ENCODE measurements around the gene FGD6.

The FGD6 gene

DNA sequence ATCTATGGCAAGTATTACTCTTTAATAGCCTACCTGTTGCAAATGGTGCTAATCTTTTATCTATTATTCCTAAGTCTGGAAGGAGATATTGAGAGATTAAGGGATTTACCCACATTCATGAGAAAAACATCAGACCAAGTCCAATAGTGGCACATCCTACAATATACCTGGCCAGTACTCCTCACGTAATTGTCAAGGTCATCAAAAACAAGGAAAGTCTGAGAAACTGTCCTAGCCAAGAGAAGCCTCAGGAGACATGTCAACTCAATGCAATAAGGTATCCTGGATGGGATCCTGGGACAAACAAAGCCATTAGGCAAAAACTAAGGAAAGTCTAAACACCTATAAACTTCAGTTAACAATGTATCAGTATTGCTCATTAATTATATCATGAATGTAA, 156.3 kb downstream of the FGD6 start:
- no peak for DNase-seq (ENCODE audit: low read depth)
- TF ChIP-seq, protein P1, sequence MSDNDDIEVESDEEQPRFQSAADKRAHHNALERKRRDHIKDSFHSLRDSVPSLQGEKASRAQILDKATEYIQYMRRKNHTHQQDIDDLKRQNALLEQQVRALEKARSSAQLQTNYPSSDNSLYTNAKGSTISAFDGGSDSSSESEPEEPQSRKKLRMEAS (IDR thresholded peaks at IDR 0.05; ENCODE audit: low read depth, low read length), result no peak
- no peak for TF ChIP-seq POLR2A (IDR thresholded peaks at IDR 0.05; ENCODE audit: extremely low read depth, insufficient read length)
- no peak for TF ChIP-seq MYC (IDR thresholded peaks at IDR 0.05; ENCODE audit: low read depth, low read length)
- TF ChIP-seq, protein P2, sequence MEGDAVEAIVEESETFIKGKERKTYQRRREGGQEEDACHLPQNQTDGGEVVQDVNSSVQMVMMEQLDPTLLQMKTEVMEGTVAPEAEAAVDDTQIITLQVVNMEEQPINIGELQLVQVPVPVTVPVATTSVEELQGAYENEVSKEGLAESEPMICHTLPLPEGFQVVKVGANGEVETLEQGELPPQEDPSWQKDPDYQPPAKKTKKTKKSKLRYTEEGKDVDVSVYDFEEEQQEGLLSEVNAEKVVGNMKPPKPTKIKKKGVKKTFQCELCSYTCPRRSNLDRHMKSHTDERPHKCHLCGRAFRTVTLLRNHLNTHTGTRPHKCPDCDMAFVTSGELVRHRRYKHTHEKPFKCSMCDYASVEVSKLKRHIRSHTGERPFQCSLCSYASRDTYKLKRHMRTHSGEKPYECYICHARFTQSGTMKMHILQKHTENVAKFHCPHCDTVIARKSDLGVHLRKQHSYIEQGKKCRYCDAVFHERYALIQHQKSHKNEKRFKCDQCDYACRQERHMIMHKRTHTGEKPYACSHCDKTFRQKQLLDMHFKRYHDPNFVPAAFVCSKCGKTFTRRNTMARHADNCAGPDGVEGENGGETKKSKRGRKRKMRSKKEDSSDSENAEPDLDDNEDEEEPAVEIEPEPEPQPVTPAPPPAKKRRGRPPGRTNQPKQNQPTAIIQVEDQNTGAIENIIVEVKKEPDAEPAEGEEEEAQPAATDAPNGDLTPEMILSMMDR (IDR thresholded peaks at IDR 0.05; ENCODE audit: low read depth, low read length), result no peak
- no peak overlapping the region for H3K4me3 ChIP-seq (ENCODE audit: low read depth, low read length)

DNA sequence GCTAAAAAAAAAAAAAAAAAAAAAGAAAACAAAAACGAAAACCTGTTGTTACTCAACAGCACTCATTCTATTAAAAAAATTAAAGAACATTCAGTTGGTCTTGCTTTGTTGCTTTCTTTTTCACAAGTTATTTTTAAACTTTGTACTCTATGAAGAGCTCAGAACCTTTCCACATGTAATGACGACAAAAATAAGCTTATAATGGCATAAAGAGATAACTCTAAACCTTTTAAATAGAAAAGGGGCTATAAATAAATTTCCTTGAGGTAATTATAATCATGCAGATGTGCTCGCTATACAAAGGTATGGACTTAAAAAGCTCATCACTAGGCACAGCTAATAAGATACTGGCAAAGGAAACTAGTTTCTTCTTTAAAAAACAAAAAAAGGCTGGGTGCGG, 157.3 kb downstream of the FGD6 start:
- TF ChIP-seq POLR2A (IDR thresholded peaks at IDR 0.05; ENCODE audit: extremely low read depth, insufficient read length) (no peak), MYC (IDR thresholded peaks at IDR 0.05; ENCODE audit: low read depth, low read length) (no peak)
- TF ChIP-seq, protein P1 (IDR thresholded peaks at IDR 0.05; ENCODE audit: low read depth, low read length), result no peak
- TF ChIP-seq, protein P2 (IDR thresholded peaks at IDR 0.05; ENCODE audit: low read depth, low read length), result no peak
- no peak for DNase-seq (ENCODE audit: low read depth)
- no peak overlapping the region for H3K4me3 ChIP-seq (ENCODE audit: low read depth, low read length)

DNA sequence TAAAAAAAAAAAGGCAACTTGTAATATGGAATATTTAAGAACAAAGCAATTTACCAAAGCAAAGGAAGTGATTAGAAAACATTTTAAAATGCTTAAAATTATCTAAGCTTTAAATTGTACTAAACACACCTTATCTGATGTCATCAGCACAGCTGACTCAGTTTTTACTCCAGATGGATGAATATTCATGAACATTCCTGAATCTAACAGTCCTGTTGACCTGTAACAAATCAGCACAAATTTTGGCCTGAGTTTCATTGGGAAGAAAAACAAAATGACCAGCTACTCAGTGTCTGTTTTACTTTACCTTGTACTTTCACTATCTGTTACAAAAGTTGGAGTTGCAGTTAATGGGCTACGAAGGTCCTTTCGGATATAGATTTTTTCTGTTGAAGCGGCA, 159.8 kb downstream of the FGD6 start:
- no peak for DNase-seq (ENCODE audit: low read depth)
- no peak overlapping the region for H3K4me3 ChIP-seq (ENCODE audit: low read depth, low read length)
- TF ChIP-seq POLR2A (IDR thresholded peaks at IDR 0.05; ENCODE audit: extremely low read depth, insufficient read length), result no peak
- TF ChIP-seq, protein P2 (IDR thresholded peaks at IDR 0.05; ENCODE audit: low read depth, low read length), result no peak
- TF ChIP-seq MYC (IDR thresholded peaks at IDR 0.05; ENCODE audit: low read depth, low read length), result no peak
- TF ChIP-seq, protein P1 (IDR thresholded peaks at IDR 0.05; ENCODE audit: low read depth, low read length), result no peak

DNA sequence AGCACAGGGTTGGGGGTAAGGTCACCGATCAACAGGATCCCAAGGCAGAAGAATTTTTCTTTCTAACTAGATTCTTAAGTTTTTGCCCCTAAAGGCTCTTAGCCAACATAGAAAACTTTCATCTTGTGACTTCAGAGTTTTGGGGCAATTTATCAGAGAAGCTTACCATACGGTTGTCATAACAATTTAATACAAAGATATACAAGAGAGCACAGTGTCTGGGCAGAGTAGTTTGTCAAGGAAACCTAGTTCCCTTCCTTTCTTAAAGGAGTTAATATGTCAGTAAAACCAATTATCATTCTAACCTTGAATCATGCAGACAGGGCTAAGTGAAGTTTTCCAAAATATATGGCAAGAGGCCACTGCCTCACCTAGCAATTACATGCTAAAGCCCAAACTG, 162.2 kb downstream of the FGD6 start:
- DNase-seq (ENCODE audit: low read depth), result no peak
- no peak overlapping the region for H3K4me3 ChIP-seq (ENCODE audit: low read depth, low read length)
- TF ChIP-seq MYC (IDR thresholded peaks at IDR 0.05; ENCODE audit: low read depth, low read length), result no peak
- no peak for TF ChIP-seq POLR2A (IDR thresholded peaks at IDR 0.05; ENCODE audit: extremely low read depth, insufficient read length)
- TF ChIP-seq, protein P1 (IDR thresholded peaks at IDR 0.05; ENCODE audit: low read depth, low read length), result no peak
- TF ChIP-seq, protein P2 (IDR thresholded peaks at IDR 0.05; ENCODE audit: low read depth, low read length), result no peak

DNA sequence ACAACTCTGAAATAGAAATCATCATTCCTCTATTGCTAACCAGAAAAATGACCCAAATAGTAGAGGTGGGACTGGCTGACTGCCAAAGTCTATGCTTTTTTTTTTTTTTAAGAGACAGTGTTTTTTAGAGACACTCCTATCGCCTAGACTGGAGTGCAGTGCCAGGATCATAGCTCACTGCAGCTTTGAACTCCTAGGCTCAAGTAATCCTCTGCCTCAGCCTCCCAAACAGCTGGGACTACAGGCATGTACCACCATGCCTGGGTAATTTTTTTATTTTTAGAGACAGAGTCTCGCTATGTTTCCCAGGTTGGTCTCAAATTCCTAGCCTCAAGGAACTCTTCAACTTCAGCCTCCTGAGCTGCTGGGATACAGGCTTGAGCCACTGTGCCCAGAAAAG, 163.1 kb downstream of the FGD6 start:
- H3K4me3 ChIP-seq (ENCODE audit: low read depth, low read length), result no peak overlapping the region
- TF ChIP-seq MYC (IDR thresholded peaks at IDR 0.05; ENCODE audit: low read depth, low read length) (no peak), POLR2A (IDR thresholded peaks at IDR 0.05; ENCODE audit: extremely low read depth, insufficient read length) (no peak)
- TF ChIP-seq, protein P1 (IDR thresholded peaks at IDR 0.05; ENCODE audit: low read depth, low read length), result no peak
- TF ChIP-seq, protein P2 (IDR thresholded peaks at IDR 0.05; ENCODE audit: low read depth, low read length), result no peak
- no peak for DNase-seq (ENCODE audit: low read depth)

DNA sequence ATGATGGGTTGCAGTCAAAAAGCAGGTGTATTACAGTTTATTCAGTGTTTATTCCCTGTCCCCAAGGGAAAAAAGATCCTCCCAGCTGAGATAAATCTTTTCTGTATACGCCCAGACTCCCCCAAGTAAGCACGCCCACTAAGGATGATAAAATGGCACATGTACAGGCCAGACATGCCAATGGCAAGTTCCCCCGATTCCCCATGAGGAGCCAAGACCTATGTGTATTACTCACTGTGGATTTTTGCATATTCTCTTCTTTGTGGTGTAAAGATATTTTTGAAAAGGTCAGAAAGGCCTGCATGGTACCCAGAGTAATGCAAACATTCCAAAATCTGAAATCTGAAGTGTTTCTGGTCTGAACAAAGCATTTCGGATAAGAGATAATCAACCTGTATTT, 166.0 kb downstream of the FGD6 start:
- TF ChIP-seq, protein P2 (IDR thresholded peaks at IDR 0.05; ENCODE audit: low read depth, low read length), result no peak
- TF ChIP-seq MYC (IDR thresholded peaks at IDR 0.05; ENCODE audit: low read depth, low read length), result no peak
- TF ChIP-seq, protein P1 (IDR thresholded peaks at IDR 0.05; ENCODE audit: low read depth, low read length), result no peak
- no peak for TF ChIP-seq POLR2A (IDR thresholded peaks at IDR 0.05; ENCODE audit: extremely low read depth, insufficient read length)
- no peak for DNase-seq (ENCODE audit: low read depth)
- H3K4me3 ChIP-seq (ENCODE audit: low read depth, low read length), result no peak overlapping the region
